CD14-positive monocyte (primary cell): Measurements from ENCODE around the gene LAGE3. TPM values are rescaled to one million over a fixed set of nuclear protein-coding genes. Genes with fewer than 3 reads are reported as not detected.

Experiments
- DNase-seq, 3 donors: peaks; one replicate each; pipeline ENCODE4 v3.0.0-alpha.2; 2011 to 2022
- H2AFZ ChIP-seq: 2 replicates; pipeline ENCODE4 v1.6.0; 2012; ENCODE audit warnings: mild to moderate bottlenecking, low read depth, low read length, inconsistent platforms; ENCODE audit not compliant: insufficient read depth, poor library complexity, severe bottlenecking
- H3K27ac ChIP-seq, 2 donors: 1 replicate in 1 of 2; 2 replicates in 1 of 2; pipeline ENCODE4 v1.5.1; 2012 to 2013; ENCODE audit warnings: low read length in 2 of 2, control low read depth in 1 of 2, inconsistent platforms in 1 of 2, low read depth in 1 of 2, mild to moderate bottlenecking in 1 of 2
- H3K27me3 ChIP-seq, 2 donors: one replicate each; pipeline versions ENCODE4 v1.6.0 to v1.6.1; 2011 to 2013; ENCODE audit warnings: low read length in 2 of 2; ENCODE audit not compliant: control insufficient read depth in 2 of 2, insufficient read depth in 2 of 2
- H3K36me3 ChIP-seq, 2 donors: replicated peaks in 1 of 2; 1 replicate in 1 of 2; 2 replicates in 1 of 2; pipeline versions ENCODE4 v1.5.1 to v1.6.1; 2012 to 2013; ENCODE audit warnings: low read length in 2 of 2, control low read depth in 1 of 2, inconsistent platforms in 1 of 2, mild to moderate bottlenecking in 1 of 2; ENCODE audit not compliant: insufficient read depth in 2 of 2, control insufficient read depth in 1 of 2
- H3K4me1 ChIP-seq, 2 donors: 1 replicate in 1 of 2; 2 replicates in 1 of 2; pipeline versions ENCODE4 v1.5.1 to v1.6.1; 2012 to 2013; ENCODE audit warnings: low read length in 2 of 2, control low read depth in 1 of 2, inconsistent platforms in 1 of 2, mild to moderate bottlenecking in 1 of 2, moderate library complexity in 1 of 2; ENCODE audit not compliant: insufficient read depth in 2 of 2, control insufficient read depth in 1 of 2
- H3K4me2 ChIP-seq: replicated peaks from 2 replicates; pipeline ENCODE3; 2012; ENCODE audit warnings: low read length, moderate library complexity, mild to moderate bottlenecking; ENCODE audit not compliant: poor library complexity, severe bottlenecking; ENCODE audit errors: extremely low read depth
- H3K4me3 ChIP-seq, 3 experiments: fragments of 200-600 bp in 1 of 3; sonication (generic) in 1 of 3; replicated peaks in 1 of 3; 1 replicate in 2 of 3; 2 replicates in 1 of 3; pipeline ENCODE4 v1.5.1; 2011 to 2013; ENCODE audit warnings: low read length in 3 of 3, mild to moderate bottlenecking in 3 of 3, control low read depth in 2 of 3, low read depth in 2 of 3, inconsistent platforms in 1 of 3, moderate library complexity in 1 of 3
- H3K79me2 ChIP-seq: 2 replicates; pipeline ENCODE4 v1.6.0; 2012; ENCODE audit warnings: mild to moderate bottlenecking, control low read depth, inconsistent platforms, low read length, moderate library complexity; ENCODE audit not compliant: insufficient read depth
- H3K9ac ChIP-seq: 2 replicates; pipeline ENCODE4 v1.6.0; 2017; ENCODE audit warnings: low read length, mild to moderate bottlenecking; ENCODE audit not compliant: insufficient read depth, poor library complexity, severe bottlenecking
- H3K9me3 ChIP-seq, 2 donors: replicated peaks in 1 of 2; 1 replicate in 1 of 2; 2 replicates in 1 of 2; pipeline versions ENCODE4 v1.5.1 to v1.6.1; 2012 to 2013; ENCODE audit warnings: low read length in 2 of 2, control low read depth in 1 of 2; ENCODE audit not compliant: control insufficient read depth in 1 of 2, insufficient read depth in 1 of 2
- H4K20me1 ChIP-seq: 2 replicates; pipeline ENCODE4 v1.6.0; 2012; ENCODE audit warnings: mild to moderate bottlenecking, low read length, control low read depth, moderate library complexity; ENCODE audit not compliant: insufficient read depth
- H3K27ac Mint-ChIP-seq, 7 donors: one replicate each; pipeline ENCODE4 v1.8.0; 2020; ENCODE audit warnings: mild to moderate bottlenecking in 7 of 7, mixed read lengths in 7 of 7, moderate library complexity in 6 of 7, inconsistent platforms in 2 of 7
- H3K27me3 Mint-ChIP-seq, 3 donors: one replicate each; pipeline ENCODE4 v1.8.0; 2021 to 2022; ENCODE audit warnings: low read depth in 3 of 3, mild to moderate bottlenecking in 3 of 3, mixed read lengths in 3 of 3, moderate library complexity in 3 of 3, inconsistent platforms in 1 of 3
- H3K36me3 Mint-ChIP-seq, 2 donors: one replicate each; pipeline ENCODE4 v1.8.0; 2020; ENCODE audit warnings: mixed read lengths in 2 of 2, inconsistent platforms in 1 of 2, mild to moderate bottlenecking in 1 of 2
- H3K4me1 Mint-ChIP-seq: one replicate; pipeline ENCODE4 v1.8.0; 2020; ENCODE audit warnings: mild to moderate bottlenecking, mixed read lengths
- H3K4me3 Mint-ChIP-seq, 2 donors: one replicate each; pipeline ENCODE4 v1.8.0; 2020; ENCODE audit warnings: mild to moderate bottlenecking in 2 of 2, mixed read lengths in 2 of 2, moderate library complexity in 1 of 2
- H3K9me3 Mint-ChIP-seq, 7 donors: one replicate each; pipeline ENCODE4 v1.8.0; 2020 to 2022; ENCODE audit warnings: mixed read lengths in 7 of 7, mild to moderate bottlenecking in 6 of 7, moderate library complexity in 6 of 7, inconsistent platforms in 2 of 7
- CTCF ChIP-seq: fragments of 200-600 bp; IDR thresholded peaks from one replicate; pipeline ENCODE4 v1.8.0; 2022; ENCODE audit warnings: antibody characterized with exemption, mild to moderate bottlenecking
- WGBS: methylation state at CpG from one replicate; pipeline ENCODE4 v1.1.5; 2013; ENCODE audit warnings: missing lambda C conversion rate; ENCODE audit not compliant: insufficient coverage; 5-methylcytosine and 5-hydroxymethylcytosine counted together
- intact Hi-C, 2 donors: fragments of 100-400 bp; cut with micrococcal nuclease; formaldehyde crosslinking; loops; one replicate each; pipeline versions ENCODE4 v1.15.0 to v1.15.1; 2023
- polyA plus RNA-seq, 3 donors: library from polyadenylated mRNA; depleted of rRNA in 1 of 3; unstranded in 2 of 3; stranded (reverse) in 1 of 3; fragments of 300-500 nt in 2 of 3; fragments of >200 nt in 1 of 3; fragmentation: Illumina TruSeq in 2 of 3; gene quantifications; 1 replicate in 2 of 3; 2 replicates in 1 of 3; pipeline ENCODE4 v1.2.3, GENCODE V29; 2012 to 2021

Gene LAGE3
- polyA plus RNA-seq, 3 donors: 12.4 to 30.9 (median 18.6) TPM

- peaks cover 0 to 7% (median 0%) of the 10 kb centered on the region in 7 donors for H3K9me3 Mint-ChIP-seq
- Histone ChIP-seq H2AFZ (no peak overlapping the region), H3K27me3 (no peaks in the 10 kb centered on the region), H3K36me3 (no peaks in the 10 kb centered on the region), H3K79me2 (no peaks in the 10 kb centered on the region), H3K9me3 (peaks cover 0 to 4% of the 10 kb centered on the region in 2 donors), H3K27ac (no peak overlapping the region), H3K4me3 (no peak overlapping the region), H3K4me1 (no peaks in the 10 kb centered on the region), H3K9ac (no peak overlapping the region), H3K4me2 (no peak overlapping the region), H4K20me1 (no peaks in the 10 kb centered on the region)
- WGBS: 95% methylated on average over 13 of the region's 18 CpGs
- H3K27me3 Mint-ChIP-seq: peaks cover 0 to 6% (median 2%) of the 10 kb centered on the region in 3 donors
- H3K4me3 Mint-ChIP-seq: no peak overlapping the region
- H3K27ac Mint-ChIP-seq: no peak overlapping the region
- no peaks in the 10 kb centered on the region for H3K4me1 Mint-ChIP-seq
- H3K36me3 Mint-ChIP-seq: no peaks in the 10 kb centered on the region
- TF ChIP-seq CTCF: no peak
- intact Hi-C loops: no loop called here
- no peak for DNase-seq
Measured at GRCh38 chrX:154469880-154470279, 9.2 kb downstream of the LAGE3 start.

GRCh38 chrX:154469114-154469513, 10.0 kb downstream of the LAGE3 start:
- no peaks in the 10 kb centered on the region for H3K36me3 Mint-ChIP-seq
- H3K9me3 ChIP-seq: peaks cover 0 to 4% of the 10 kb centered on the region in 2 donors

More at GRCh38 chrX:154469114-154469513, 10.0 kb downstream of the LAGE3 start:
- Histone ChIP-seq H4K20me1 (no peaks in the 10 kb centered on the region), H3K79me2 (no peaks in the 10 kb centered on the region), H3K4me3 (no peak overlapping the region), H3K9ac (no peak overlapping the region), H2AFZ (no peak overlapping the region), H3K27ac (no peak overlapping the region), H3K4me2 (no peak overlapping the region), H3K36me3 (no peaks in the 10 kb centered on the region), H3K27me3 (no peaks in the 10 kb centered on the region), H3K4me1 (no peaks in the 10 kb centered on the region)
- intact Hi-C loops: no loop called here
- H3K9me3 Mint-ChIP-seq: peaks cover 0 to 7% (median 0%) of the 10 kb centered on the region in 7 donors
- H3K27ac Mint-ChIP-seq: no peak overlapping the region
- WGBS: no CpG with 5 or more reads among the region's 9 CpGs
- no peak overlapping the region for H3K4me3 Mint-ChIP-seq
- no peaks in the 10 kb centered on the region for H3K4me1 Mint-ChIP-seq
- H3K27me3 Mint-ChIP-seq: peaks cover 0 to 6% (median 2%) of the 10 kb centered on the region in 3 donors
- TF ChIP-seq CTCF: no peak
- no peak for DNase-seq
